ENCODE data around the gene PUM1.

The PUM1 gene

DNA sequence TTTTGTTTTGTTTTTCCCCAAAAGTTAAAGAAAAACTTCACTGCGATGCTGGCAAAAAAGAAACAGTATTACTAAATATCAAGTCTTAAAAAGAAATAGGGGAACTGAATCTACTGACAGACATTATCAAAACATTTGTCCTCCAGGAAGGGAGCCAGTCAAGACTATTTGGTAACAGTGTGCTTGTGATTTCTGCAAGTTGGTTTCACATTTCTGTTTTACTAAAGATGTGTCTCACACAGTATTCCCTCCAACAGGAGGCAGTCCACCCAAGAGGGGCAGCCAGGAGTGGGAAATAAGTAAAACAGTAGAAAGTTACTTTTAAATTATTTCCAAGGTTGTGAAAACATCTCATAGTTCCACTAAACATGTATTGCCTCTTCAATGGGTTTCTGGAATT is 82.6 kb downstream of the PUM1 start:
- Histone ChIP-seq H3K4me1 (ENCODE audit: low read depth, poor library complexity, severe bottlenecking) (peaks cover 13% of the 10 kb centered on the region), H3K79me2 (ENCODE audit: insufficient read depth, low read depth) (peaks cover 71% of the 10 kb centered on the region), H2AFZ (ENCODE audit: low read depth) (no peak overlapping the region), H3K36me3 (ENCODE audit: insufficient read depth) (peaks cover 9% of the 10 kb centered on the region; the same call in 1 of the 2 replicates), H3K27me3 (ENCODE audit: insufficient read depth, low read depth) (no peaks in the 10 kb centered on the region), H4K20me1 (ENCODE audit: insufficient read depth) (peaks cover 2% of the 10 kb centered on the region), H3K4me3 (IDR thresholded peaks at IDR 0.05; ENCODE audit: insufficient read depth, low read depth, low read length) (no peak overlapping the region), H3K4me2 (no peak overlapping the region), H3K27ac (no peak overlapping the region), H3K9ac (no peak overlapping the region)
- TF ChIP-seq, protein P1, sequence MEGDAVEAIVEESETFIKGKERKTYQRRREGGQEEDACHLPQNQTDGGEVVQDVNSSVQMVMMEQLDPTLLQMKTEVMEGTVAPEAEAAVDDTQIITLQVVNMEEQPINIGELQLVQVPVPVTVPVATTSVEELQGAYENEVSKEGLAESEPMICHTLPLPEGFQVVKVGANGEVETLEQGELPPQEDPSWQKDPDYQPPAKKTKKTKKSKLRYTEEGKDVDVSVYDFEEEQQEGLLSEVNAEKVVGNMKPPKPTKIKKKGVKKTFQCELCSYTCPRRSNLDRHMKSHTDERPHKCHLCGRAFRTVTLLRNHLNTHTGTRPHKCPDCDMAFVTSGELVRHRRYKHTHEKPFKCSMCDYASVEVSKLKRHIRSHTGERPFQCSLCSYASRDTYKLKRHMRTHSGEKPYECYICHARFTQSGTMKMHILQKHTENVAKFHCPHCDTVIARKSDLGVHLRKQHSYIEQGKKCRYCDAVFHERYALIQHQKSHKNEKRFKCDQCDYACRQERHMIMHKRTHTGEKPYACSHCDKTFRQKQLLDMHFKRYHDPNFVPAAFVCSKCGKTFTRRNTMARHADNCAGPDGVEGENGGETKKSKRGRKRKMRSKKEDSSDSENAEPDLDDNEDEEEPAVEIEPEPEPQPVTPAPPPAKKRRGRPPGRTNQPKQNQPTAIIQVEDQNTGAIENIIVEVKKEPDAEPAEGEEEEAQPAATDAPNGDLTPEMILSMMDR (conservative IDR thresholded peaks at IDR 0.05; ENCODE audit: low read depth, low read length): no peak

GRCh38 chr1:30982431-30982830 is 83.1 kb downstream of the PUM1 start:
- Histone ChIP-seq H4K20me1 (ENCODE audit: insufficient read depth) (no peaks in the 10 kb centered on the region; the same call in none of the 2 replicates), H3K27ac (no peak overlapping the region), H3K9ac (no peak overlapping the region), H2AFZ (ENCODE audit: low read depth) (no peak overlapping the region), H3K79me2 (ENCODE audit: insufficient read depth, low read depth) (peaks cover 67% of the 10 kb centered on the region), H3K36me3 (ENCODE audit: insufficient read depth) (peaks cover 9% of the 10 kb centered on the region; the same call in 1 of the 2 replicates), H3K4me1 (ENCODE audit: low read depth, poor library complexity, severe bottlenecking) (peaks cover 12% of the 10 kb centered on the region), H3K4me3 (IDR thresholded peaks at IDR 0.05; ENCODE audit: insufficient read depth, low read depth, low read length) (no peak overlapping the region), H3K4me2 (no peak overlapping the region), H3K27me3 (ENCODE audit: insufficient read depth, low read depth) (no peaks in the 10 kb centered on the region)
- TF ChIP-seq, protein P1 (conservative IDR thresholded peaks at IDR 0.05; ENCODE audit: low read depth, low read length): no peak

DNA sequence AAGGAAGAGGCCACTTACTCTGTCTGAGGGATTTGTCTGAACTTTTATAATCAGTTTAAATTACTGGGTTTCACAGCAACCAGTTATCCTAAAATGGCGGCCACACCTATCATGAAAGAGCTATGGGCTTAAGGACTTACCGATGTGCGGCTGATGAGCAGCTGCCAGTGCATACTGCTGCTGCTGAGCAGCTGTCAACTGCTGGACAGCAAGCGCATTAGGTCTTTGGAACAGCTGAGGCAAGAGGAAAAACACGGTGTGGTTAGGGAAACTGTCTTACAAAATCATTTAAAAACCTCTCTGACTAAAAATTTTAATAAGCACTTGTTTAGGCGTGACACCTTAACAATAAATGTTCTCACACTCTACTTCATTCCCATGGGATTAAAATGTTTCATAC is 84.3 kb downstream of the PUM1 start:
- Histone ChIP-seq H3K27me3 (ENCODE audit: insufficient read depth, low read depth) (no peaks in the 10 kb centered on the region), H3K4me2 (no peak overlapping the region), H3K9ac (no peak overlapping the region), H3K4me3 (IDR thresholded peaks at IDR 0.05; ENCODE audit: insufficient read depth, low read depth, low read length) (no peak overlapping the region), H3K36me3 (ENCODE audit: insufficient read depth) (peaks cover 9% of the 10 kb centered on the region; the same call in 1 of the 2 replicates), H3K27ac (no peak overlapping the region), H2AFZ (ENCODE audit: low read depth) (no peak overlapping the region), H3K79me2 (ENCODE audit: insufficient read depth, low read depth) (peaks cover 63% of the 10 kb centered on the region), H4K20me1 (ENCODE audit: insufficient read depth) (no peaks in the 10 kb centered on the region; the same call in 1 of the 2 replicates), H3K4me1 (ENCODE audit: low read depth, poor library complexity, severe bottlenecking) (peaks cover 10% of the 10 kb centered on the region)
- TF ChIP-seq, protein P1 (conservative IDR thresholded peaks at IDR 0.05; ENCODE audit: low read depth, low read length): no peak

DNA sequence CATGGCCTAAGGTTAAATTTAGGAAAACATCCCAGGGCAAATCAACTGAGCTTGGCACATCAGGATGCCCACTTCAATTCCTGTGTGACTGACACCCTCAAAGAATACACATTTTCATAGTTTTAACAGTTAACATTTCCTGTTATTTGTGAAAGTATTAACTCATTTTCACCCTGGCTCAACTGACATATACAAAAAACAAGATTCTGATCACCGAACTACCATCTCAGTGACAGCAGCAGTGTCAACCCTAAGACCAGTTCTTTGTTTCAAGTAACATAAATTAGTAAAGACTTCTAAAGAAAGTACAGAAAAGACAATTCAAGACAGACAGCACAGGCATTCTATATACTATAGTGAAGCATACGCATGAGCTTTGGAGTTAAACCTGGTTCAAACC is 88.0 kb downstream of the PUM1 start:
- H3K4me2 ChIP-seq: no peak overlapping the region

More for the DNA sequence above, 88.0 kb downstream of the PUM1 start:
- H3K4me1 ChIP-seq (ENCODE audit: low read depth, poor library complexity, severe bottlenecking): peaks cover 10% of the 10 kb centered on the region
- no peak overlapping the region for H3K4me3 ChIP-seq (IDR thresholded peaks at IDR 0.05; ENCODE audit: insufficient read depth, low read depth, low read length)
- TF ChIP-seq, protein P1 (conservative IDR thresholded peaks at IDR 0.05; ENCODE audit: low read depth, low read length): no peak
- H2AFZ ChIP-seq (ENCODE audit: low read depth): no peak overlapping the region
- H3K9ac ChIP-seq: no peak overlapping the region
- no peak overlapping the region for H3K27ac ChIP-seq
- peaks cover 49% of the 10 kb centered on the region for H3K79me2 ChIP-seq (ENCODE audit: insufficient read depth, low read depth)
- no peaks in the 10 kb centered on the region for H3K27me3 ChIP-seq (ENCODE audit: insufficient read depth, low read depth)
- H3K36me3 ChIP-seq (ENCODE audit: insufficient read depth): peaks cover 9% of the 10 kb centered on the region; the same call in 1 of the 2 replicates
- H4K20me1 ChIP-seq (ENCODE audit: insufficient read depth): no peaks in the 10 kb centered on the region

Data from KMS-11 (cell line).